Naive thymus-derived CD4-positive, alpha-beta T cell (primary cell): ENCODE results near the gene WDR33. TPM values are rescaled to one million over a fixed set of nuclear protein-coding genes. Genes with fewer than 3 reads are reported as not detected.

Experiments
- ATAC-seq: fragments of 150-1000 bp; cut with Tn5 transposase; 2 replicates; pipeline ENCODE4 v1.10.0; 2021; ENCODE audit warnings: mild to moderate bottlenecking, moderate library complexity
- CTCF ChIA-PET: fragments of 350-600 bp; sonication (Branson Sonifier 250); formaldehyde crosslinking; loops from one replicate; lab custom pipeline; 2021; ENCODE audit warnings: antibody characterized with exemption; lab: Charles Lee
- POLR2A ChIA-PET: fragments of 350-600 bp; sonication (Branson Sonifier 250); formaldehyde crosslinking; loops from one replicate; lab custom pipeline; 2021; ENCODE audit warnings: antibody characterized with exemption, inconsistent platforms; lab: Charles Lee
- DNase-seq, 9 donors: peaks; one replicate each; pipeline versions ENCODE4 v3.0.0 to v3.0.0-alpha.2; 2020 to 2022; ENCODE audit warnings: mixed read lengths in 1 of 9
- H3K27ac ChIP-seq: one replicate; pipeline ENCODE4 v1.7.0; 2013; ENCODE audit warnings: mild to moderate bottlenecking, low read depth, low read length, moderate library complexity
- H3K27me3 ChIP-seq, 2 donors: one replicate each; pipeline ENCODE4 v1.7.0; 2013; ENCODE audit warnings: low read length in 2 of 2, mild to moderate bottlenecking in 2 of 2, moderate library complexity in 2 of 2; ENCODE audit not compliant: control insufficient read depth in 2 of 2, insufficient read depth in 2 of 2
- H3K36me3 ChIP-seq, 3 experiments: 1 replicate in 2 of 3; 2 replicates in 1 of 3; pipeline ENCODE4 v1.7.0; 2013; ENCODE audit warnings: low read length in 3 of 3, mild to moderate bottlenecking in 3 of 3, moderate library complexity in 1 of 3; ENCODE audit not compliant: insufficient read depth in 3 of 3, control insufficient read depth in 2 of 3
- H3K4me1 ChIP-seq, 2 donors: one replicate each; pipeline ENCODE4 v1.7.0; 2013; ENCODE audit warnings: low read length in 2 of 2, mild to moderate bottlenecking in 2 of 2, moderate library complexity in 1 of 2; ENCODE audit not compliant: control insufficient read depth in 2 of 2, insufficient read depth in 2 of 2
- H3K4me3 ChIP-seq: 2 replicates; pipeline ENCODE4 v1.7.0; 2013; ENCODE audit warnings: mild to moderate bottlenecking, low read length
- H3K9me3 ChIP-seq, 3 experiments: 1 replicate in 2 of 3; 2 replicates in 1 of 3; pipeline ENCODE4 v1.7.0; 2013; ENCODE audit warnings: low read length in 3 of 3; ENCODE audit not compliant: control insufficient read depth in 2 of 3
- H3K27ac Mint-ChIP-seq, 9 donors: one replicate each; pipeline ENCODE4 v1.8.0; 2020 to 2022; ENCODE audit warnings: mixed read lengths in 9 of 9, mild to moderate bottlenecking in 8 of 9, moderate library complexity in 5 of 9, inconsistent platforms in 2 of 9
- H3K27me3 Mint-ChIP-seq, 5 donors: one replicate each; pipeline ENCODE4 v1.8.0; 2021 to 2022; ENCODE audit warnings: mixed read lengths in 5 of 5, mild to moderate bottlenecking in 1 of 5
- H3K36me3 Mint-ChIP-seq, 5 donors: one replicate each; pipeline ENCODE4 v1.8.0; 2020 to 2022; ENCODE audit warnings: mixed read lengths in 5 of 5, mild to moderate bottlenecking in 3 of 5, inconsistent platforms in 1 of 5
- H3K4me1 Mint-ChIP-seq, 7 donors: one replicate each; pipeline ENCODE4 v1.8.0; 2020 to 2022; ENCODE audit warnings: mixed read lengths in 7 of 7, mild to moderate bottlenecking in 3 of 7, inconsistent platforms in 1 of 7
- H3K4me3 Mint-ChIP-seq, 10 donors: one replicate each; pipeline ENCODE4 v1.8.0; 2020 to 2022; ENCODE audit warnings: mild to moderate bottlenecking in 10 of 10, mixed read lengths in 10 of 10, moderate library complexity in 6 of 10, inconsistent platforms in 2 of 10
- H3K9me3 Mint-ChIP-seq, 11 donors: one replicate each; pipeline ENCODE4 v1.8.0; 2020 to 2022; ENCODE audit warnings: mixed read lengths in 11 of 11, mild to moderate bottlenecking in 4 of 11, inconsistent platforms in 1 of 11, moderate library complexity in 1 of 11
- intact Hi-C, 2 donors: fragments of 100-400 bp; cut with micrococcal nuclease; formaldehyde crosslinking; loops; one replicate each; pipeline ENCODE4 v1.15.1; 2023
- polyA plus RNA-seq, 2 donors: library from polyadenylated mRNA; unstranded; fragments of 300-500 nt; fragmentation: Illumina TruSeq; gene quantifications; one replicate each; pipeline ENCODE4 v1.2.3, GENCODE V29; 2021
- total RNA-seq, 6 experiments: library from RNA in 5 of 6; stranded (reverse) in 5 of 6; gene quantifications; 1 replicate in 5 of 6; 2 replicates in 1 of 6; pipeline ENCODE4 v1.2.3 and lab custom pipeline; 2021 to 2026

The WDR33 gene
- total and polyA plus RNA-seq, 7 experiments from 2014 or later = 36.7 to 98.7 (median 67.1) TPM

DNA sequence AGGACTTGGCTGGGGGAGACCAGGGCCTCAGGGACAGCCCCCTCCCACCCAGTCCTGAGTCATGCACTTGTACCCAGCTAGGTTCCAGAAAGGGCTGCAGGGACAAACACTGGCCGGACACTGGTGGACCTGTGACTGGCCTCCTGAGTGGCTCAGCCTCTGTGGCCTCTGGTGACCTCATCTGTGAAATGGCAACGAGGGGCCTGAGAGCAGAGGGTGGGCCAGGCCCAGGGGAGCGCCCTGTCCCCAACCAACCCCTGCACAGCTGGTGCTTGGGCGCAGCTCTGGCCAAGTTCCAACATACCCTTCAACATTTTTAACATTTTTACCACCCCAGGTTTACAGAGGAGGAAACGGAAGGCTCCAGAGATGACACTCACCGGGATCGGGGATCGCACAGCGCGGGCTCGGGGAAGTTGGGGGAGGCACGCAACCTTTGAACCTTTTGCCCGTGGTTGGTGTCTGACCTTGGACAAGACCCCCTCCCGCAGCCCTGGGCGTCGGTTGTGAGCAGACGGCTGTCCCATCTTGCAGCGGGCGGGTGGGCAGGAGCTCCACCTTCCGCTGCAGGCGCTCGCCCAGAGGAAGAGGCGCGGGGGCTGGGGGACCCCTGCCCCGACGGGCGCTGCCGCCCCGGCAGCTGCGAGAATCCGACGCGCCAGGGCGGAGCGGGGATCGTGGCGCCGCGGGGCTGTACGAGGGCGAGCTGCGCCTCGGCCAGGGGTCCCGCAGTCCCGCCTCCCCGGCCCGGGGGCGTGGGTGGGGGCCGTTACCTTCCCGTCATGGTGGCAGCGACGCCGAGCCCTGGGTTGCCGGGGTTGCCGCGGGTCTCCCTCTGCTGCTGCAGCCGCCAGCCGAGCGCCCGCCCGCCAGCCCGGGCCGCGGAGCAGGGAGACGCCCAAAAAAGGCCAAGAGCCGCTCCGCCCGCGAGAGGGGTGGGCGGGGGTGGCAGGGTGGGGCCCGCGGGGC lies 136.4 kb downstream of the WDR33 start:
- Histone ChIP-seq H3K4me3 (peak overlapping the region; percentile 20), H3K4me1 (no peaks in the 10 kb centered on the region), H3K27me3 (peaks cover 0 to 6% of the 10 kb centered on the region in 2 donors), H3K27ac (no peak overlapping the region), H3K36me3 (no peaks in the 10 kb centered on the region), H3K9me3 (no peaks in the 10 kb centered on the region)
- peak; percentile 39 for ATAC-seq
- Mint-ChIP-seq H3K27me3 (peaks cover 55 to 73% (median 62%) of the 10 kb centered on the region in 5 donors), H3K4me3 (peak overlapping the region; percentile 62 to 86 (median 77)), H3K36me3 (no peaks in the 10 kb centered on the region), H3K4me1 (peaks cover 4 to 13% (median 9%) of the 10 kb centered on the region in 7 donors), H3K27ac (no peak overlapping the region), H3K9me3 (peaks cover 0 to 2% (median 0%) of the 10 kb centered on the region in 11 donors)
- intact Hi-C loops = no loop called here
- ChIA-PET CTCF (no interaction called here), POLR2A (interaction anchor here (1.1 kb wide), 1 partner anchor 26 kb away, joined by 4 read pairs; no protein-coding TSS in a partner anchor)
- DNase-seq = peak in 3 of 9 donors; percentile 19 to 35 (median 22)

DNA sequence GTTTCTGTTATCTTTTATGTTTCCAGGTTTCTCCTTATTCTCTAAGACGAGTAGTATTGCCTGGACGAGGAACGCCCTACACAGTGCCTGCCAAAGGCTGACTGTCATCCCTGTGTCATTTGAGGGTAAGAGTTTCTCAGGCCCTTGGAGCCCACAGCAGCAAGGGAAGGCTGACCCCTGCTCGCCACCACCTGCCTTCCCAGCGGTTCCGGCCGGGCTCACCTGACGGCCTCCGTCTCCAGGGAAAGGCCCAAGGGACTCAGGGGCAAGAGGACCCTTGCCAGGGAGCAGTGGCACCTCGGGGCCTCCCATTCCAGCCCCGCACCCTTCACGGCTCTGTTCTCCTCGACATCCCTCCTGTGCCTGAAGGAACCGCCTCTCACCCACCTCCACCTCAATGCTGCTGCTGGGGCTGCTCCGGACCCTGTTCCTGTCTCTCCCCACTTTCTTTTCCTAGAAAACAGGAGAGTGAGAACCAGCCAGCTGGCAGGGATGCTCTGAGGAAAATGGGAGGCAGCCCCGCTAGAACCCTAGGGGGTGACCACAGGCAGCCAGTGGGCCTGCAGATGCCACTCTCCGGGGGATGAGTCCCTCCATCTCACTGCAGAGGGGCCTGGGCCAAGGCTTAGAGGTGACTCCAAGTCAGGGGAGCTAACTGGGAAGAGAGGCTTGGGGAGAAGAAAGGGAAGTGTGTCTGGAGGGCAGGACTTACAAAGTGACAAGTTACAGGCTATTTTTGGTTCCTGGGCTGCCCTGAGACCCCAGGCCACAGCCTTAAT lies 137.5 kb downstream of the WDR33 start:
- Mint-ChIP-seq H3K4me3 (peak overlapping the region; percentile 27 to 86 (median 71)), H3K27ac (peak overlapping the region in 1 of 9 donors; percentile 58), H3K36me3 (no peaks in the 10 kb centered on the region), H3K27me3 (peaks cover 56 to 77% (median 62%) of the 10 kb centered on the region in 5 donors), H3K9me3 (peaks cover 0 to 2% (median 0%) of the 10 kb centered on the region in 11 donors), H3K4me1 (peaks cover 4 to 13% (median 9%) of the 10 kb centered on the region in 7 donors)
- CTCF ChIA-PET = no interaction called here
- no peak overlapping the region for H3K27ac ChIP-seq
- H3K36me3 ChIP-seq = no peaks in the 10 kb centered on the region
- no peak overlapping the region for H3K4me3 ChIP-seq
- DNase-seq (no peak), ATAC-seq (no peak)
- POLR2A ChIA-PET = no interaction called here
- H3K9me3 ChIP-seq = no peaks in the 10 kb centered on the region
- intact Hi-C loops = no loop called here
- H3K27me3 ChIP-seq = peaks cover 0 to 6% of the 10 kb centered on the region in 2 donors
- H3K4me1 ChIP-seq = no peaks in the 10 kb centered on the region

DNA sequence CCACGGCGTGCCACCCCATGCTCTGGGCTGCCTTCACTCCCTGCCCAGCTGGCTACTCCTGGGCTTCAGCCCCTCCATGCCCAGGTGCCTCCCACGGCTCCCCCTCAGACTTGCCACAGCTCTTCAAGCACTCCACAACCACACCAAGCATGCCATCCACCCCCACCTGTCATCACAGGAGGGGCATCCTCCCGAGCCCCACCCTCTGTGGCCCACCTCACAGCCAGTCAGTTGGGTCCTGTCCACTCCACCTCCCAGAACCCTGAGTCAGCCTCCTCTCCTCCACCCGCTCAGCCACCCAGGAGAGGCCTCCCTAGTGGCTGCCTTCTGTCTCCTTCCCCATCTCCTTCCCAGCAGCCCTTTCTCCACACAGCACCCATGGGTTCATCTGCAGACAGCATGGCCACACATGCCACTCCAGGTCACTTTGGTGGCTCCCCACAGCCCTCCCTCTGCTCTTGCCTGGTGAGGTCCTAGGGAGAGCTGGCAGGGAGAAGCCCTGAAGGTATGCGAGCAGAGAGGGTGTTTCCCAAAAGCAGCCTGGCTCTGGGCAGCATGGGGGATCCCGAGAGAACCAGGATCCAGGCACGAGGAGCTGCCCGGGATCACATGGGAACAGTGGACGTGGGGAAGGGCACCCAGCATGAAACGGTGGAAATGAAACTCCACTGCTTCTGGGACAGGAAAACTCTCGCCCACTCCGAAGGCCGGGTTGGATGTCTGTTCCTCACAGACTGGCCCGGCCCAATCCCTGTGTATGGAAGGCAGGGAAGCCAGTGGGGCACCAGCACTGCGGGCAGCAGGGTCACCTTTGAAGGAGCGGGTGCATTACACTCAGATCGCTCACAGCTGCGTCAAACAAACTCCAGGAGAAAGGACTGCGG lies 138.4 kb downstream of the WDR33 start:
- peaks cover 50 to 69% (median 60%) of the 10 kb centered on the region in 5 donors for H3K27me3 Mint-ChIP-seq

DNA sequence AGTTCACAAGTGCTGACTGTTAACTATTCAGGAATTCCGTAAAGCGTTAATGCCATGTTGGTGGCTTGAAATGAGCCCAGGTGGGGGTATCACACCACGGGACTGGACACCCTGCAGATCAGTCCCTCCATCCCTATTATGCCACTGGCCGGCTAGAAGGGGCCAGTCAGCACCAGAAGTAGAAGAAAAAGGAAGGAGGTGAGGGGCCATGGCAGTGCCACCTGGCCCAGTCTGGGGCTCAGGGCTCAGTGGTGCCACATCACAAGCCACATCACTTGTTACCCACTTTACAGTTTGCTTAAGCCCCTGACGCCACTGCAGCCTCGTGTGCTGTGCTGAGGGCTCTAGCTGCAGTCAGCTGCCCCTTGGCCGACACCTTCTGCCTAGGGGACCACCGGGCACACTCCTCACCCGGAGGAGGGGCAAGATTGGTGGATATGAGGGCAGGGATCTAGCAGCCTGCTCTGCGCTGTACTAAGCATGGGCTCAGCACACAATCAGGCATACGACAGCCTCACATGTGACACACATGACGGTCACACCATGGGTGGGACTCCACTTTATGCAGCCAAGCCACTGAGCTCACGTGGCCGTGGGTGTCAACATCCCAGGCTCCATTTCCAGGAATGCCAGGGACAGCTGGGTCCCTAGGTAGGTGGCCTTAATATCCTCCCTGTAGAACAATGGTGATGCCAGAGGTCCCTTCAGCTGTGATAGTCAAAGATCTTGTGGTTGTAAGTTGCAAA lies 139.2 kb downstream of the WDR33 start:
- no peaks in the 10 kb centered on the region for H3K36me3 ChIP-seq
- H3K27ac ChIP-seq = no peak overlapping the region
- DNase-seq = no peak
- H3K4me3 ChIP-seq = no peak overlapping the region
- CTCF ChIA-PET = no interaction called here
- Mint-ChIP-seq H3K9me3 (peaks cover 0 to 2% (median 0%) of the 10 kb centered on the region in 11 donors), H3K27ac (no peak overlapping the region), H3K4me1 (peaks cover 4 to 13% (median 9%) of the 10 kb centered on the region in 7 donors), H3K36me3 (no peaks in the 10 kb centered on the region), H3K4me3 (peak overlapping the region in 1 of 10 donors; percentile 31), H3K27me3 (peaks cover 48 to 67% (median 57%) of the 10 kb centered on the region in 5 donors)
- no peaks in the 10 kb centered on the region for H3K9me3 ChIP-seq
- ATAC-seq = no peak
- H3K4me1 ChIP-seq = no peaks in the 10 kb centered on the region
- H3K27me3 ChIP-seq = peaks cover 0 to 6% of the 10 kb centered on the region in 2 donors
- intact Hi-C loops = no loop called here
- POLR2A ChIA-PET = no interaction called here

More for the DNA sequence above, 138.4 kb downstream of the WDR33 start:
- ChIA-PET CTCF (no interaction called here), POLR2A (no interaction called here)
- peaks cover 0 to 6% of the 10 kb centered on the region in 2 donors for H3K27me3 ChIP-seq
- intact Hi-C loops = no loop called here
- H3K4me3 ChIP-seq = no peak overlapping the region
- H3K27ac ChIP-seq = no peak overlapping the region
- no peaks in the 10 kb centered on the region for H3K36me3 ChIP-seq
- Mint-ChIP-seq H3K4me3 (peak overlapping the region in 2 of 10 donors; percentile 31 to 41), H3K27ac (no peak overlapping the region), H3K36me3 (no peaks in the 10 kb centered on the region), H3K4me1 (peaks cover 4 to 13% (median 9%) of the 10 kb centered on the region in 7 donors), H3K9me3 (peaks cover 0 to 2% (median 0%) of the 10 kb centered on the region in 11 donors)
- no peak for ATAC-seq
- no peak for DNase-seq
- H3K4me1 ChIP-seq = no peaks in the 10 kb centered on the region
- no peaks in the 10 kb centered on the region for H3K9me3 ChIP-seq

- peaks cover 4 to 10% (median 8%) of the 10 kb centered on the region in 7 donors for H3K4me1 Mint-ChIP-seq
- Histone ChIP-seq H3K4me1 (no peaks in the 10 kb centered on the region), H3K4me3 (no peak overlapping the region), H3K9me3 (no peaks in the 10 kb centered on the region), H3K36me3 (no peaks in the 10 kb centered on the region), H3K27ac (no peak overlapping the region), H3K27me3 (peaks cover 3 to 6% of the 10 kb centered on the region in 2 donors)
- ChIA-PET POLR2A (no interaction called here), CTCF (no interaction called here)
- intact Hi-C loops = no loop called here
- H3K4me3 Mint-ChIP-seq = no peak overlapping the region
- H3K36me3 Mint-ChIP-seq = no peaks in the 10 kb centered on the region
- peaks cover 46 to 68% (median 55%) of the 10 kb centered on the region in 5 donors for H3K27me3 Mint-ChIP-seq
- no peak for DNase-seq
- H3K27ac Mint-ChIP-seq = no peak overlapping the region
- ATAC-seq = no peak
- H3K9me3 Mint-ChIP-seq = peaks cover 0 to 2% (median 0%) of the 10 kb centered on the region in 11 donors
These were observed 140.0 kb downstream of the WDR33 start for GRCh38 chr2:127670957-127671290.
